Erythroblast (primary cell): Measurements from ENCODE around the gene SGCA.

Experiments
- GATA1 ChIP-seq: IDR thresholded peaks from 2 replicates; pipeline ENCODE4 v1.6.1; 2011; ENCODE audit warnings: low read depth, mild to moderate bottlenecking, control low read depth, low read length, moderate library complexity
- POLR2A ChIP-seq: IDR thresholded peaks from 2 replicates; pipeline ENCODE4 v1.6.1; 2011; ENCODE audit warnings: mild to moderate bottlenecking, low read length

- TF ChIP-seq POLR2A (no peak), GATA1 (no peak)
Observed at GRCh38 chr17:50201276-50201854, 35.6 kb downstream of the SGCA start, which contains the start of gene COL1A1.
